SK-N-SH treated with all-trans-retinoic acid at 6 μM for 48 hours (cell line): ENCODE data around the gene KRT83.

Source experiments
- ATAC-seq: fragments of 200-7000 bp; cut with Tn5 transposase; 3 replicates; pipeline ENCODE4 v1.9.1; 2020; ENCODE audit warnings: mild to moderate bottlenecking, moderate library complexity
- ARNTL ChIP-seq: fragments of 450-650 bp; formaldehyde crosslinking; IDR thresholded peaks from 2 replicates; pipeline ENCODE4 v1.5.0; 2020; ENCODE audit warnings: low read depth, mild to moderate bottlenecking, moderate library complexity, borderline replicate concordance
- CSDC2 ChIP-seq: fragments of 250-450 bp; sonication (Bioruptor Pico); IDR thresholded peaks from 2 replicates; pipeline ENCODE4 v1.5.0; 2020; ENCODE audit warnings: mild to moderate bottlenecking, moderate library complexity
- ESRRG ChIP-seq: fragments of 250-450 bp; sonication (Bioruptor Pico); IDR thresholded peaks from 2 replicates; pipeline ENCODE4 v1.6.1; 2021; ENCODE audit warnings: mild to moderate bottlenecking
- GLIS3 ChIP-seq: fragments of 250-450 bp; sonication (Bioruptor Pico); IDR thresholded peaks from 2 replicates; pipeline ENCODE4 v1.5.0; 2020; ENCODE audit warnings: mild to moderate bottlenecking, moderate library complexity
- ISL1 ChIP-seq: fragments of 250-450 bp; sonication (Bioruptor Pico); IDR thresholded peaks from 2 replicates; pipeline ENCODE4 v2.1.2; 2022; ENCODE audit warnings: mild to moderate bottlenecking, moderate library complexity
- OSR1 ChIP-seq: fragments of 250-450 bp; sonication (Bioruptor Pico); IDR thresholded peaks from 2 replicates; pipeline ENCODE4 v1.8.0; 2022; ENCODE audit warnings: moderate library complexity, mild to moderate bottlenecking, inconsistent platforms
- PPARA ChIP-seq: fragments of 250-450 bp; sonication (Bioruptor Pico); IDR thresholded peaks from 2 replicates; pipeline ENCODE4 v1.5.0; 2020; ENCODE audit warnings: mild to moderate bottlenecking, borderline replicate concordance
- RARB ChIP-seq: fragments of 250-450 bp; sonication (Bioruptor Pico); IDR thresholded peaks from 2 replicates; pipeline ENCODE4 v1.8.0; 2021; ENCODE audit warnings: mild to moderate bottlenecking, moderate library complexity
- SNAI2 ChIP-seq: fragments of 250-450 bp; sonication (Bioruptor Pico); IDR thresholded peaks from 2 replicates; pipeline ENCODE4 v1.5.0; 2020; ENCODE audit warnings: mild to moderate bottlenecking, moderate library complexity
- TCF4 ChIP-seq: fragments of 250-450 bp; sonication (Bioruptor Pico); IDR thresholded peaks from 2 replicates; pipeline ENCODE4 v1.8.0; 2021; ENCODE audit warnings: mild to moderate bottlenecking, moderate library complexity, borderline replicate concordance
- TOX ChIP-seq: fragments of 250-450 bp; sonication (Bioruptor Pico); IDR thresholded peaks from 2 replicates; pipeline ENCODE4 v1.8.0; 2021; ENCODE audit warnings: mild to moderate bottlenecking, moderate library complexity, borderline replicate concordance
- ZC3H10 ChIP-seq: fragments of 250-450 bp; sonication (Bioruptor Pico); IDR thresholded peaks from 2 replicates; pipeline ENCODE4 v1.5.1; 2021; ENCODE audit warnings: mild to moderate bottlenecking, moderate library complexity
- ZFP3 ChIP-seq: fragments of 250-450 bp; sonication (Bioruptor Pico); IDR thresholded peaks from 2 replicates; pipeline ENCODE4 v1.5.0; 2020; ENCODE audit warnings: mild to moderate bottlenecking, moderate library complexity
- ZFP30 ChIP-seq: fragments of 450-650 bp; formaldehyde crosslinking; IDR thresholded peaks from 2 replicates; pipeline ENCODE4 v1.5.0; 2022; ENCODE audit warnings: mild to moderate bottlenecking, moderate library complexity
- ZNF565 ChIP-seq: fragments of 450-650 bp; formaldehyde crosslinking; conservative IDR thresholded peaks from 2 replicates; pipeline ENCODE4 v1.5.0; 2020; ENCODE audit warnings: low read depth, mild to moderate bottlenecking, moderate library complexity
- ZNF70 ChIP-seq: fragments of 450-650 bp; formaldehyde crosslinking; IDR thresholded peaks from 2 replicates; pipeline ENCODE4 v1.5.0; 2020; ENCODE audit warnings: mild to moderate bottlenecking, moderate library complexity
- ZNF8 ChIP-seq: fragments of 450-650 bp; formaldehyde crosslinking; IDR thresholded peaks from 2 replicates; pipeline ENCODE4 v1.5.0; 2020; ENCODE audit warnings: mild to moderate bottlenecking, moderate library complexity
- TF ChIP-seq, protein P1 (sequence below): fragments of 250-450 bp; sonication (Bioruptor Pico); IDR thresholded peaks from 2 replicates; pipeline ENCODE4 v1.8.0; 2021; ENCODE audit warnings: low read depth, mild to moderate bottlenecking, moderate library complexity, borderline replicate concordance
- TF ChIP-seq, protein P2 (sequence below): fragments of 250-450 bp; sonication (Bioruptor Pico); IDR thresholded peaks from 2 replicates; pipeline ENCODE4 v1.5.0; 2020; ENCODE audit warnings: mild to moderate bottlenecking, moderate library complexity
- TF ChIP-seq, protein P3 (sequence below): fragments of 250-450 bp; sonication (Bioruptor Pico); IDR thresholded peaks from 2 replicates; pipeline ENCODE4 v1.8.0; 2020; ENCODE audit warnings: mild to moderate bottlenecking, moderate library complexity, borderline replicate concordance
- TF ChIP-seq, protein P4 (sequence below): fragments of 250-450 bp; sonication (Bioruptor Pico); IDR thresholded peaks from 2 replicates; pipeline ENCODE4 v1.5.1; 2021; ENCODE audit warnings: mild to moderate bottlenecking, moderate library complexity

Gene KRT83

DNA sequence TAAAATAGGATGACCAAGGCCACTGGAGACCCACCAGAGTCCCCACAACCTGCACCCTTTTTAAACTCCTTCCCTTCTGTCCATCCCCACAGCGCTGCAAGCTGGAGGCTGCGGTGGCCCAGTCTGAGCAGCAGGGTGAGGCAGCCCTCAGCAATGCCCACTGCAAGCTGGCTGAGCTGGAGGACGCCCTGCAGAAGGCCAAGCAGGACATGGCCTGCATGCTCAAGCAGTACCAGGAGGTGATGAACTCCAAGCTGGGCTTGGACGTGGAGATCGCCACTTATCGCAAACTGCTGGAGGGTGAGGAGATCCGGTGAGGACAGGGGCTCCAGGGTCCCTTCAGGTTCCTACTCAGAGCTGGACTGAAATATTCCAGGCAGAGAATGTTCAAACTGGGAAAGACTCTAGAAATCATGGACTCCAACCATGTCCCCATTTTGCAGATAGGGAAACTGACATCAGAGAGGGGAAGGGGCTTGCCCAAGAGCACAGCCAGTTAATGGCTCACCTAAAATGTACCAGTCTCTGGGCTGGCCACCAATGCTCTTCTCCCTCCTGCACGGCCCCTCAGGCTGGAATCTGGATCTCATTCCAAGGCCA lies 28.9 kb upstream of the KRT83 start:
- TF ChIP-seq OSR1 (CRISPR knock-in tag) (no peak), ARNTL (no peak), SNAI2 (CRISPR knock-in tag) (no peak), PPARA (CRISPR knock-in tag) (no peak), ISL1 (CRISPR knock-in tag) (no peak), ESRRG (CRISPR knock-in tag) (no peak), ZFP3 (CRISPR knock-in tag) (no peak), ZNF70 (CRISPR knock-in tag) (no peak), CSDC2 (CRISPR knock-in tag) (no peak), GLIS3 (CRISPR knock-in tag) (no peak), ZC3H10 (CRISPR knock-in tag) (no peak), ZNF8 (no peak), ZNF565 (CRISPR knock-in tag) (no peak), RARB (CRISPR knock-in tag) (no peak)
- TF ChIP-seq, protein P1, sequence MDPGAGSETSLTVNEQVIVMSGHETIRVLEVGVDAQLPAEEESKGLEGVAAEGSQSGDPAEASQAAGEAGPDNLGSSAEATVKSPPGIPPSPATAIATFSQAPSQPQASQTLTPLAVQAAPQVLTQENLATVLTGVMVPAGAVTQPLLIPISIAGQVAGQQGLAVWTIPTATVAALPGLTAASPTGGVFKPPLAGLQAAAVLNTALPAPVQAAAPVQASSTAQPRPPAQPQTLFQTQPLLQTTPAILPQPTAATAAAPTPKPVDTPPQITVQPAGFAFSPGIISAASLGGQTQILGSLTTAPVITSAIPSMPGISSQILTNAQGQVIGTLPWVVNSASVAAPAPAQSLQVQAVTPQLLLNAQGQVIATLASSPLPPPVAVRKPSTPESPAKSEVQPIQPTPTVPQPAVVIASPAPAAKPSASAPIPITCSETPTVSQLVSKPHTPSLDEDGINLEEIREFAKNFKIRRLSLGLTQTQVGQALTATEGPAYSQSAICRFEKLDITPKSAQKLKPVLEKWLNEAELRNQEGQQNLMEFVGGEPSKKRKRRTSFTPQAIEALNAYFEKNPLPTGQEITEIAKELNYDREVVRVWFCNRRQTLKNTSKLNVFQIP (CRISPR knock-in tag): no peak
- TF ChIP-seq, protein P2, sequence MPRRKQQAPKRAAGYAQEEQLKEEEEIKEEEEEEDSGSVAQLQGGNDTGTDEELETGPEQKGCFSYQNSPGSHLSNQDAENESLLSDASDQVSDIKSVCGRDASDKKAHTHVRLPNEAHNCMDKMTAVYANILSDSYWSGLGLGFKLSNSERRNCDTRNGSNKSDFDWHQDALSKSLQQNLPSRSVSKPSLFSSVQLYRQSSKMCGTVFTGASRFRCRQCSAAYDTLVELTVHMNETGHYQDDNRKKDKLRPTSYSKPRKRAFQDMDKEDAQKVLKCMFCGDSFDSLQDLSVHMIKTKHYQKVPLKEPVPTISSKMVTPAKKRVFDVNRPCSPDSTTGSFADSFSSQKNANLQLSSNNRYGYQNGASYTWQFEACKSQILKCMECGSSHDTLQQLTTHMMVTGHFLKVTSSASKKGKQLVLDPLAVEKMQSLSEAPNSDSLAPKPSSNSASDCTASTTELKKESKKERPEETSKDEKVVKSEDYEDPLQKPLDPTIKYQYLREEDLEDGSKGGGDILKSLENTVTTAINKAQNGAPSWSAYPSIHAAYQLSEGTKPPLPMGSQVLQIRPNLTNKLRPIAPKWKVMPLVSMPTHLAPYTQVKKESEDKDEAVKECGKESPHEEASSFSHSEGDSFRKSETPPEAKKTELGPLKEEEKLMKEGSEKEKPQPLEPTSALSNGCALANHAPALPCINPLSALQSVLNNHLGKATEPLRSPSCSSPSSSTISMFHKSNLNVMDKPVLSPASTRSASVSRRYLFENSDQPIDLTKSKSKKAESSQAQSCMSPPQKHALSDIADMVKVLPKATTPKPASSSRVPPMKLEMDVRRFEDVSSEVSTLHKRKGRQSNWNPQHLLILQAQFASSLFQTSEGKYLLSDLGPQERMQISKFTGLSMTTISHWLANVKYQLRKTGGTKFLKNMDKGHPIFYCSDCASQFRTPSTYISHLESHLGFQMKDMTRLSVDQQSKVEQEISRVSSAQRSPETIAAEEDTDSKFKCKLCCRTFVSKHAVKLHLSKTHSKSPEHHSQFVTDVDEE (CRISPR knock-in tag): no peak
- TF ChIP-seq, protein P3, sequence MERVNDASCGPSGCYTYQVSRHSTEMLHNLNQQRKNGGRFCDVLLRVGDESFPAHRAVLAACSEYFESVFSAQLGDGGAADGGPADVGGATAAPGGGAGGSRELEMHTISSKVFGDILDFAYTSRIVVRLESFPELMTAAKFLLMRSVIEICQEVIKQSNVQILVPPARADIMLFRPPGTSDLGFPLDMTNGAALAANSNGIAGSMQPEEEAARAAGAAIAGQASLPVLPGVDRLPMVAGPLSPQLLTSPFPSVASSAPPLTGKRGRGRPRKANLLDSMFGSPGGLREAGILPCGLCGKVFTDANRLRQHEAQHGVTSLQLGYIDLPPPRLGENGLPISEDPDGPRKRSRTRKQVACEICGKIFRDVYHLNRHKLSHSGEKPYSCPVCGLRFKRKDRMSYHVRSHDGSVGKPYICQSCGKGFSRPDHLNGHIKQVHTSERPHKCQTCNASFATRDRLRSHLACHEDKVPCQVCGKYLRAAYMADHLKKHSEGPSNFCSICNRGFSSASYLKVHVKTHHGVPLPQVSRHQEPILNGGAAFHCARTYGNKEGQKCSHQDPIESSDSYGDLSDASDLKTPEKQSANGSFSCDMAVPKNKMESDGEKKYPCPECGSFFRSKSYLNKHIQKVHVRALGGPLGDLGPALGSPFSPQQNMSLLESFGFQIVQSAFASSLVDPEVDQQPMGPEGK (CRISPR knock-in tag): no peak
- TF ChIP-seq, all 23 proteins: peak for 0
- no peak for ATAC-seq

DNA sequence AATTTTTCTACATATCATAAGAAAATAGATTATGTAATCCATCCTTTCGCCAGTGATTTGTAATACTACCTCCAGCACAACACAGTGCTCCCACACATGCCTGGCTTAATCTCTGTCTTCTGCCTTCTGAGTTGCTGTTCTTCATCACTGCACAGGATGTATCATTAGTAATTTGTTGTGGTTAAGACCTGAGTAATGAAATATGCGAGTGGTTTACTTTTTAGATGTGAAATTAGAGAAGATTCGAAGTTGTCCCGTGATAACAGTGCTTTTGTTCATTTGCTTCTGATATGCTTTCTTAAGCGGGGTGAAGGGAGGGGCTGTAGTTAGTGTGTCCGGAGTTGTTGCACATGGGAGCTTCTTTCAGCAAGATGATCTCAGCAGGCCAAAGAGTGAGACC lies 28.0 kb upstream of the KRT83 start:
- peak; percentile 78 for ATAC-seq
- 0 out of 2 replicates have a peak, but pooled peaks have one; percentile 16 for TF ChIP-seq ISL1 (CRISPR knock-in tag)
- TF ChIP-seq, protein P1 (CRISPR knock-in tag): no peak

DNA sequence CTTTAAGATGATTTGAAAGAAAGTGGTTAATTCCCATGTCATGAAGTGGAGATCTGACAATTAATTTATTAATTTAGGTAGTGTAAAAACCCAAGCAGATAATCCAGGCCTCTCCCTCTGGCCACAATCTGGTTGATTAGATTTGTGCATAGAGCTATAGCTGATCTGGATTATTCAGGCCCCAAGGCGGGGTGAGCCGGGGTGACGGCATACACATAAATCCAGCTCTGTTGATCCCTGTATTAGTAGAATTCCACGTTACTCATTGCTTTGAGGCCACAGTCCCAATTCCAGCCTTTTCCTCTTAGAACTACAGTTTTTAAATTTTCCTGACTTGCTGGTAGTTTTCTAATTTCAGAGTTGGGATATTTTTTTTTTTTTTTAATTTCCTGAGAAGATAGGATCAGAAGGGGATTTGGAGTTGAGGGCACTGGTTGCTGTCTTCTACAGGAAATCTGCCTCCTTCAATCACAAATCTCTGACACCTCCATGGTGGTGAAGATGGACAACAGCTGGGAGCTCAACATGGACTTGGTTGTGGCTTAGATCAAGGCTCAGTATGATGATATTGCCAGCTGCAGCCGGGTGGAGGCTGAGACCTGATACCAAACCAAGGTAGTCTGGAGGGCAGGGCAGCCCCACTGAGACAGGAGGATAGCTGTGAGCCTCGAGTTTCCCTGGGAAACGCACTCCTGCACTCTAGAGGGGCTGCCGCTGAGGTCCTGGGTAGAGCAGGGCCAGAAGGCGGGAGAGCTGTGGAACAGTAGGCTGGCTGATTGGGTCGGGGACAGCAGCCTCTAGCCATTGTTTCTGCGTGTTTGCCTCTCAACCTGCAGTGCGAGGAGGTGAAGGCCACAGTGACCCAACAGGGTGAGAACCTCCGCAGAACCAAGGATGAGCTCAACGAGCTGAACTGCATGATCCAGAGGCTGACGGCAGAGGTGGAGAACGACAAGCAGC lies 26.6 kb upstream of the KRT83 start:
- ATAC-seq: no peak
- TF ChIP-seq ESRRG (CRISPR knock-in tag) (no peak), ARNTL (no peak), PPARA (CRISPR knock-in tag) (no peak), GLIS3 (CRISPR knock-in tag) (no peak), TOX (no peak), ZNF565 (CRISPR knock-in tag) (no peak), ZNF70 (CRISPR knock-in tag) (no peak), TCF4 (CRISPR knock-in tag) (no peak), ZFP30 (no peak), ZC3H10 (CRISPR knock-in tag) (no peak)
- TF ChIP-seq, protein P2 (CRISPR knock-in tag): no peak
- TF ChIP-seq, protein P4, sequence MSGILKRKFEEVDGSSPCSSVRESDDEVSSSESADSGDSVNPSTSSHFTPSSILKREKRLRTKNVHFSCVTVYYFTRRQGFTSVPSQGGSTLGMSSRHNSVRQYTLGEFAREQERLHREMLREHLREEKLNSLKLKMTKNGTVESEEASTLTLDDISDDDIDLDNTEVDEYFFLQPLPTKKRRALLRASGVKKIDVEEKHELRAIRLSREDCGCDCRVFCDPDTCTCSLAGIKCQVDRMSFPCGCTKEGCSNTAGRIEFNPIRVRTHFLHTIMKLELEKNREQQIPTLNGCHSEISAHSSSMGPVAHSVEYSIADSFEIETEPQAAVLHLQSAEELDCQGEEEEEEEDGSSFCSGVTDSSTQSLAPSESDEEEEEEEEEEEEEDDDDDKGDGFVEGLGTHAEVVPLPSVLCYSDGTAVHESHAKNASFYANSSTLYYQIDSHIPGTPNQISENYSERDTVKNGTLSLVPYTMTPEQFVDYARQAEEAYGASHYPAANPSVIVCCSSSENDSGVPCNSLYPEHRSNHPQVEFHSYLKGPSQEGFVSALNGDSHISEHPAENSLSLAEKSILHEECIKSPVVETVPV (CRISPR knock-in tag): no peak
- TF ChIP-seq, protein P3 (CRISPR knock-in tag): no peak
